Measurements from ENCODE around the gene NOP16. TPM values are rescaled to one million over a fixed set of nuclear protein-coding genes. Genes with fewer than 3 reads are reported as not detected.
A peak's percentile ranks its signal among the peaks of the same experiment; 100 is the strongest.

Gene NOP16
- total and polyA plus RNA-seq, 2 donors (not counting 1 experiment from before 2014, with no cell fraction given): 11.1 to 26.3 TPM

DNA sequence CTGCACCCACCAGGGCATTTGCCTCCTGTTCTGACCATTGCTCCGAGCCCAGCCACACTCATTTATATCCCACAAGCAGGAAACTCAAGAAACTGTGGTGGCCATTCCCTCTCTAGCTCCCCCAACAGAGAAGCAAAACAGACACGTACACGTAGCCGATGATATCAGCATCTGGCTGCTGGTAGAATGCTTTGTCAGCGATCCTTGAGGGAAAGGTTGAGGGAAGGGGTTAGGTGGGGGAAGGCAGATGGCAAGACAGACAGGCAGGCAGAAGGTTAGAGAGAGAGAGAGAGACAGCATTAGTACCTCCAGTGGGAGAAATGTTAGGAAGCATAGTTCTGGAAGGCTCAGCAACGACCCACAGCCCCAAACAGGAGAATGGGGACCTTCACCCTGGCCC, 7.9 kb upstream of the NOP16 start:
- H3K79me2 ChIP-seq (ENCODE audit: control insufficient read depth, insufficient read depth, low read length): no peaks in the 10 kb centered on the region

GRCh38 chr5:176394881-176395675, 6.7 kb upstream of the NOP16 start:
- Histone ChIP-seq H2AFZ (ENCODE audit: low read length) (no peak overlapping the region), H3K36me3 (ENCODE audit: control insufficient read depth, insufficient read depth, low read length) (peaks cover 10% of the 10 kb centered on the region), H3K4me3 (replicated peaks in 1 of 4; ENCODE audit: control extremely low read depth in 1 of 4, insufficient read depth in 1 of 4, low read depth in 3 of 4, low read length in 4 of 4) (no peak overlapping the region), H3K79me2 (ENCODE audit: control insufficient read depth, insufficient read depth, low read length) (no peaks in the 10 kb centered on the region), H3K4me1 (ENCODE audit: control insufficient read depth, extremely low read depth, insufficient read depth, low read length) (peaks cover 3% of the 10 kb centered on the region), H4K20me1 (ENCODE audit: control insufficient read depth, extremely low read depth, insufficient read depth, low read length) (no peaks in the 10 kb centered on the region), H3K9ac (ENCODE audit: insufficient read depth, low read length) (no peak overlapping the region), H3K9me3 (ENCODE audit: control insufficient read depth, insufficient read depth, low read depth, low read length) (no peaks in the 10 kb centered on the region), H3K4me2 (ENCODE audit: extremely low read depth, insufficient read depth, low read length) (no peak overlapping the region), H3K27me3 (ENCODE audit: control insufficient read depth, insufficient read depth, low read length) (no peaks in the 10 kb centered on the region), H3K27ac (ENCODE audit: insufficient read depth, low read length) (no peak overlapping the region)
- TF ChIP-seq, protein P1, sequence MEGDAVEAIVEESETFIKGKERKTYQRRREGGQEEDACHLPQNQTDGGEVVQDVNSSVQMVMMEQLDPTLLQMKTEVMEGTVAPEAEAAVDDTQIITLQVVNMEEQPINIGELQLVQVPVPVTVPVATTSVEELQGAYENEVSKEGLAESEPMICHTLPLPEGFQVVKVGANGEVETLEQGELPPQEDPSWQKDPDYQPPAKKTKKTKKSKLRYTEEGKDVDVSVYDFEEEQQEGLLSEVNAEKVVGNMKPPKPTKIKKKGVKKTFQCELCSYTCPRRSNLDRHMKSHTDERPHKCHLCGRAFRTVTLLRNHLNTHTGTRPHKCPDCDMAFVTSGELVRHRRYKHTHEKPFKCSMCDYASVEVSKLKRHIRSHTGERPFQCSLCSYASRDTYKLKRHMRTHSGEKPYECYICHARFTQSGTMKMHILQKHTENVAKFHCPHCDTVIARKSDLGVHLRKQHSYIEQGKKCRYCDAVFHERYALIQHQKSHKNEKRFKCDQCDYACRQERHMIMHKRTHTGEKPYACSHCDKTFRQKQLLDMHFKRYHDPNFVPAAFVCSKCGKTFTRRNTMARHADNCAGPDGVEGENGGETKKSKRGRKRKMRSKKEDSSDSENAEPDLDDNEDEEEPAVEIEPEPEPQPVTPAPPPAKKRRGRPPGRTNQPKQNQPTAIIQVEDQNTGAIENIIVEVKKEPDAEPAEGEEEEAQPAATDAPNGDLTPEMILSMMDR (conservative IDR thresholded peaks at IDR 0.05 in 1 of 2, IDR thresholded peaks at IDR 0.05 in 1 of 2; ENCODE audit: low read depth in 1 of 2, low read length in 2 of 2): no peak
- TF ChIP-seq EZH2 (IDR thresholded peaks at IDR 0.05; ENCODE audit: low read length, missing control alignments): no peak
- DNase-seq (ENCODE audit: low read depth in 2 of 2): peak in 1 of 2 donors; percentile 89

More for the DNA sequence above, 7.9 kb upstream of the NOP16 start:
- H4K20me1 ChIP-seq (ENCODE audit: control insufficient read depth, extremely low read depth, insufficient read depth, low read length): no peaks in the 10 kb centered on the region
- H3K27me3 ChIP-seq (ENCODE audit: control insufficient read depth, insufficient read depth, low read length): no peaks in the 10 kb centered on the region
- H2AFZ ChIP-seq (ENCODE audit: low read length): no peak overlapping the region
- no peak overlapping the region for H3K9ac ChIP-seq (ENCODE audit: insufficient read depth, low read length)
- peak in 1 of 2 donors; percentile 57 for DNase-seq (ENCODE audit: low read depth in 2 of 2)
- no peaks in the 10 kb centered on the region for H3K9me3 ChIP-seq (ENCODE audit: control insufficient read depth, insufficient read depth, low read depth, low read length)
- no peak overlapping the region for H3K4me3 ChIP-seq (replicated peaks in 1 of 4; ENCODE audit: control extremely low read depth in 1 of 4, insufficient read depth in 1 of 4, low read depth in 3 of 4, low read length in 4 of 4)
- H3K4me2 ChIP-seq (ENCODE audit: extremely low read depth, insufficient read depth, low read length): no peak overlapping the region
- TF ChIP-seq, protein P1 (conservative IDR thresholded peaks at IDR 0.05 in 1 of 2, IDR thresholded peaks at IDR 0.05 in 1 of 2; ENCODE audit: low read depth in 1 of 2, low read length in 2 of 2): no peak
- TF ChIP-seq EZH2 (IDR thresholded peaks at IDR 0.05; ENCODE audit: low read length, missing control alignments): no peak
- no peak overlapping the region for H3K27ac ChIP-seq (ENCODE audit: insufficient read depth, low read length)
- peaks cover 3% of the 10 kb centered on the region for H3K4me1 ChIP-seq (ENCODE audit: control insufficient read depth, extremely low read depth, insufficient read depth, low read length)
- peaks cover 10% of the 10 kb centered on the region for H3K36me3 ChIP-seq (ENCODE audit: control insufficient read depth, insufficient read depth, low read length)

DNA sequence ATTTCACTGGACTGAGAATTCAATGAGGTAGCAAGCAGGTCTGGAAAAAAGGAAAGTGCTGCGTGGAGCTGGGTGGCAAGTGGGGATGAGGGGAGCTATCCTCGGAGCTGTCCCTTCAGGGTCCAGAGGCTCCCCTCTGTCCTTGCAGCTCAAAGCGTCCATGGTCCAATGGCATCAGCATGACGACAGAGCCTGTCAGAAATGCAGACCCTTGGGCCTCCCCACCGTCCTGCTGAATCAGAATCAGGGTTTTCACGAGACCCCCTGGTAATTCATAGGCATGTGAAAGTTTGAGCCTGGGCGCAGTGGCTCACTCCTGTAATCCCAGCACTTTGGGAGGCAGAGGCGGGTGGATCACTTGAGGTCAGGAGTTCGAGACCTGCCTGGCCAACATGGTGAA, 5.7 kb upstream of the NOP16 start:
- no peak overlapping the region for H3K4me3 ChIP-seq (replicated peaks in 1 of 4; ENCODE audit: control extremely low read depth in 1 of 4, insufficient read depth in 1 of 4, low read depth in 3 of 4, low read length in 4 of 4)
- H3K27me3 ChIP-seq (ENCODE audit: control insufficient read depth, insufficient read depth, low read length): no peaks in the 10 kb centered on the region
- no peak for DNase-seq (ENCODE audit: low read depth in 2 of 2)
- TF ChIP-seq, protein P1 (conservative IDR thresholded peaks at IDR 0.05 in 1 of 2, IDR thresholded peaks at IDR 0.05 in 1 of 2; ENCODE audit: low read depth in 1 of 2, low read length in 2 of 2): no peak
- no peak for TF ChIP-seq EZH2 (IDR thresholded peaks at IDR 0.05; ENCODE audit: low read length, missing control alignments)
- H3K4me1 ChIP-seq (ENCODE audit: control insufficient read depth, extremely low read depth, insufficient read depth, low read length): peaks cover 6% of the 10 kb centered on the region
- peaks cover 2% of the 10 kb centered on the region for H3K79me2 ChIP-seq (ENCODE audit: control insufficient read depth, insufficient read depth, low read length)
- no peak overlapping the region for H3K4me2 ChIP-seq (ENCODE audit: extremely low read depth, insufficient read depth, low read length)
- H3K27ac ChIP-seq (ENCODE audit: insufficient read depth, low read length): no peak overlapping the region
- H3K9ac ChIP-seq (ENCODE audit: insufficient read depth, low read length): no peak overlapping the region
- no peaks in the 10 kb centered on the region for H4K20me1 ChIP-seq (ENCODE audit: control insufficient read depth, extremely low read depth, insufficient read depth, low read length)
- no peaks in the 10 kb centered on the region for H3K9me3 ChIP-seq (ENCODE audit: control insufficient read depth, insufficient read depth, low read depth, low read length)
- peaks cover 10% of the 10 kb centered on the region for H3K36me3 ChIP-seq (ENCODE audit: control insufficient read depth, insufficient read depth, low read length)
- H2AFZ ChIP-seq (ENCODE audit: low read length): no peak overlapping the region

All from fibroblast of lung (primary cell).